Measurements from ENCODE around the gene RIPOR3. TPM values are rescaled to one million over a fixed set of nuclear protein-coding genes. Genes with fewer than 3 reads are reported as not detected.

The RIPOR3 gene
- total RNA-seq, 2 donors from 2014 or later: 2.1 TPM; not detected in 1

GRCh38 chr20:50691573-50692551, 520 bp upstream of the RIPOR3 start:
- no peaks in the 10 kb centered on the region for H3K9me3 ChIP-seq (ENCODE audit: control insufficient read depth, low read length, poor library complexity, severe bottlenecking)
- Mint-ChIP-seq H3K4me1 (peaks cover 10% of the 10 kb centered on the region), H3K27ac (no peak overlapping the region), H3K36me3 (ENCODE audit: low read depth) (peaks cover 4% of the 10 kb centered on the region), H3K27me3 (peaks cover 53% of the 10 kb centered on the region), H3K4me3 (no peak overlapping the region)
- ATAC-seq (no peak), DNase-seq (no peak)

GRCh38 chr20:50689864-50690649, 1.3 kb downstream of the RIPOR3 start:
- no peak overlapping the region for H3K4me3 Mint-ChIP-seq
- H3K27ac Mint-ChIP-seq: no peak overlapping the region
- DNase-seq: no peak
- H3K4me1 Mint-ChIP-seq: peaks cover 10% of the 10 kb centered on the region
- H3K27me3 Mint-ChIP-seq: peaks cover 50% of the 10 kb centered on the region
- ATAC-seq: no peak
- peaks cover 4% of the 10 kb centered on the region for H3K36me3 Mint-ChIP-seq (ENCODE audit: low read depth)
- H3K9me3 ChIP-seq (ENCODE audit: control insufficient read depth, low read length, poor library complexity, severe bottlenecking): no peaks in the 10 kb centered on the region

GRCh38 chr20:50688256-50688975, 2.9 kb downstream of the RIPOR3 start:
- ATAC-seq: no peak
- Mint-ChIP-seq H3K4me1 (peaks cover 10% of the 10 kb centered on the region), H3K4me3 (no peak overlapping the region), H3K27ac (no peak overlapping the region), H3K36me3 (ENCODE audit: low read depth) (peaks cover 4% of the 10 kb centered on the region), H3K27me3 (peaks cover 46% of the 10 kb centered on the region)
- DNase-seq: no peak
- no peaks in the 10 kb centered on the region for H3K9me3 ChIP-seq (ENCODE audit: control insufficient read depth, low read length, poor library complexity, severe bottlenecking)

GRCh38 chr20:50686821-50687220, 4.5 kb downstream of the RIPOR3 start:
- Mint-ChIP-seq H3K4me1 (peaks cover 9% of the 10 kb centered on the region), H3K4me3 (no peak overlapping the region), H3K36me3 (ENCODE audit: low read depth) (peaks cover 3% of the 10 kb centered on the region), H3K27ac (no peak overlapping the region), H3K27me3 (peaks cover 38% of the 10 kb centered on the region)
- ATAC-seq (no peak), DNase-seq (no peak)
- no peaks in the 10 kb centered on the region for H3K9me3 ChIP-seq (ENCODE audit: control insufficient read depth, low read length, poor library complexity, severe bottlenecking)

GRCh38 chr20:50683570-50683969, 7.8 kb downstream of the RIPOR3 start:
- no peak for DNase-seq
- Mint-ChIP-seq H3K4me3 (no peak overlapping the region), H3K4me1 (no peaks in the 10 kb centered on the region)

GRCh38 chr20:50682947-50683530, 8.3 kb downstream of the RIPOR3 start:
- no peaks in the 10 kb centered on the region for H3K36me3 Mint-ChIP-seq (ENCODE audit: low read depth)
- no peaks in the 10 kb centered on the region for H3K4me1 Mint-ChIP-seq
- peaks cover 20% of the 10 kb centered on the region for H3K27me3 Mint-ChIP-seq
- no peak for DNase-seq
- H3K9me3 ChIP-seq (ENCODE audit: control insufficient read depth, low read length, poor library complexity, severe bottlenecking): no peaks in the 10 kb centered on the region
- H3K27ac Mint-ChIP-seq: no peak overlapping the region
- H3K4me3 Mint-ChIP-seq: no peak overlapping the region
- ATAC-seq: no peak

More at GRCh38 chr20:50683570-50683969, 7.8 kb downstream of the RIPOR3 start:
- no peaks in the 10 kb centered on the region for H3K9me3 ChIP-seq (ENCODE audit: control insufficient read depth, low read length, poor library complexity, severe bottlenecking)
- Mint-ChIP-seq H3K36me3 (ENCODE audit: low read depth) (no peaks in the 10 kb centered on the region), H3K27me3 (peaks cover 16% of the 10 kb centered on the region), H3K27ac (no peak overlapping the region)
- ATAC-seq: no peak

GRCh38 chr20:50682065-50682464, 9.3 kb downstream of the RIPOR3 start:
- Mint-ChIP-seq H3K4me3 (no peak overlapping the region), H3K36me3 (ENCODE audit: low read depth) (no peaks in the 10 kb centered on the region), H3K27ac (no peak overlapping the region), H3K4me1 (no peaks in the 10 kb centered on the region), H3K27me3 (peaks cover 19% of the 10 kb centered on the region)
- ATAC-seq: no peak
- no peak for DNase-seq
- H3K9me3 ChIP-seq (ENCODE audit: control insufficient read depth, low read length, poor library complexity, severe bottlenecking): no peaks in the 10 kb centered on the region

GRCh38 chr20:50681359-50682064, 9.8 kb downstream of the RIPOR3 start:
- H3K9me3 ChIP-seq (ENCODE audit: control insufficient read depth, low read length, poor library complexity, severe bottlenecking): no peaks in the 10 kb centered on the region
- H3K27ac Mint-ChIP-seq: no peak overlapping the region
- DNase-seq: no peak
- H3K4me1 Mint-ChIP-seq: no peaks in the 10 kb centered on the region
- H3K36me3 Mint-ChIP-seq (ENCODE audit: low read depth): no peaks in the 10 kb centered on the region
- no peak overlapping the region for H3K4me3 Mint-ChIP-seq
- ATAC-seq: no peak
- peaks cover 15% of the 10 kb centered on the region for H3K27me3 Mint-ChIP-seq

GRCh38 chr20:50680105-50680960, 11.0 kb downstream of the RIPOR3 start:
- no peak overlapping the region for H3K27ac Mint-ChIP-seq
- ATAC-seq: no peak
- H3K4me1 Mint-ChIP-seq: peaks cover 2% of the 10 kb centered on the region
- H3K36me3 Mint-ChIP-seq (ENCODE audit: low read depth): no peaks in the 10 kb centered on the region
- DNase-seq: no peak
- H3K27me3 Mint-ChIP-seq: peaks cover 15% of the 10 kb centered on the region
- no peaks in the 10 kb centered on the region for H3K9me3 ChIP-seq (ENCODE audit: control insufficient read depth, low read length, poor library complexity, severe bottlenecking)
- H3K4me3 Mint-ChIP-seq: no peak overlapping the region

- H3K9me3 ChIP-seq (ENCODE audit: control insufficient read depth, low read length, poor library complexity, severe bottlenecking): no peaks in the 10 kb centered on the region
- Mint-ChIP-seq H3K4me1 (peaks cover 2% of the 10 kb centered on the region), H3K27ac (no peak overlapping the region), H3K36me3 (ENCODE audit: low read depth) (no peaks in the 10 kb centered on the region), H3K4me3 (no peak overlapping the region), H3K27me3 (peaks cover 15% of the 10 kb centered on the region)
- no peak for DNase-seq
- no peak for ATAC-seq
Measured at GRCh38 chr20:50679753-50680104, 11.6 kb downstream of the RIPOR3 start.

- no peak for DNase-seq
- no peak for ATAC-seq
- no peaks in the 10 kb centered on the region for H3K9me3 ChIP-seq (ENCODE audit: control insufficient read depth, low read length, poor library complexity, severe bottlenecking)
- H3K36me3 Mint-ChIP-seq (ENCODE audit: low read depth): no peaks in the 10 kb centered on the region
- H3K27ac Mint-ChIP-seq: no peak overlapping the region
- H3K4me1 Mint-ChIP-seq: peaks cover 2% of the 10 kb centered on the region
- H3K27me3 Mint-ChIP-seq: peaks cover 20% of the 10 kb centered on the region
- H3K4me3 Mint-ChIP-seq: no peak overlapping the region
Measured at GRCh38 chr20:50678169-50678898, 13.0 kb downstream of the RIPOR3 start.

Data from T-helper 17 cell (primary cell).